Fibroblast of mammary gland (primary cell): ENCODE data around the gene DENND1B.
A peak's percentile ranks its signal among the peaks of the same experiment; 100 is the strongest.
"Not testable (repeated sequence)": the region's sequence is repeated elsewhere in the genome, so short reads cannot be mapped to it uniquely, and the experiment has no call there.

Source experiments
- DNase-seq: peaks from one replicate; pipeline ENCODE4 v3.0.0-alpha.2; 2010; ENCODE audit warnings: low read depth
- H3K4me3 ChIP-seq: 2 replicates; pipeline ENCODE4 v1.5.1; 2011; ENCODE audit warnings: low read depth, mild to moderate bottlenecking, low read length, moderate library complexity; ENCODE audit not compliant: control insufficient read depth
- CTCF ChIP-seq: conservative IDR thresholded peaks from 2 replicates; pipeline ENCODE4 v1.5.1; 2011; ENCODE audit warnings: low read depth, low read length, inconsistent platforms; ENCODE audit not compliant: control insufficient read depth, insufficient read depth

DENND1B gene

GRCh38 chr1:197510691-197511378 lies 264.4 kb downstream of the DENND1B start:
- no peak overlapping the region for H3K4me3 ChIP-seq
- no peak for DNase-seq
- TF ChIP-seq CTCF = no peak

DNA sequence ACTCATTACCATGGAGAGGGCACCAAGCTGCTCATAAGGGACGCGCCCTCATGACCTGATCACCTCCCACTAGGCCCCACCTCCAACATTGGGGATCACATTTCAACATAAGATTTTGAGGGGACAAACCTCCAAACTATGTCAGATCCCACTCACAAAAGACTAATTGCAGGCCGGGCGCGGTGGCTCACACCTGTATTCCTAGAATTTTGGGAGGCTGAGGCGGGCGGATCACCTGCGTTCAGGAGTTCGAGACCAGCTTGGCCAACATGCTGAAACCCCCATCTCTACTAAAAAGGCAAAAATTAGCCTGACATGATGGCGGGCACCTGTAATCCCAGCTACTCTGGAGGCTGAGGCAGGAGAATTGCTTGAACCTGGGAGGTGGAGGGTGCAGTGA lies 278.6 kb downstream of the DENND1B start:
- TF ChIP-seq CTCF = no peak
- DNase-seq = no peak
- H3K4me3 ChIP-seq = no peak overlapping the region

GRCh38 chr1:197491505-197491904 lies 283.8 kb downstream of the DENND1B start:
- H3K4me3 ChIP-seq, DNase-seq: not testable (repeated sequence)

GRCh38 chr1:197486946-197487345 lies 288.3 kb downstream of the DENND1B start:
- no peak overlapping the region for H3K4me3 ChIP-seq
- no peak for TF ChIP-seq CTCF
- peak; percentile 8 for DNase-seq

GRCh38 chr1:197485790-197486189 lies 289.5 kb downstream of the DENND1B start:
- no peak for TF ChIP-seq CTCF
- DNase-seq = no peak
- H3K4me3 ChIP-seq = no peak overlapping the region

GRCh38 chr1:197481101-197481500 lies 294.2 kb downstream of the DENND1B start:
- H3K4me3 ChIP-seq = no peak overlapping the region
- no peak for TF ChIP-seq CTCF
- DNase-seq = no peak

GRCh38 chr1:197480446-197480845 lies 294.8 kb downstream of the DENND1B start:
- no peak for DNase-seq
- no peak for TF ChIP-seq CTCF
- H3K4me3 ChIP-seq = no peak overlapping the region
